Activated CD4-positive, alpha-beta T cell treated with anti-CD3 and anti-CD28 coated beads for 36 hours (primary cell): ENCODE results near the gene GLT8D2. TPM values are rescaled to one million over a fixed set of nuclear protein-coding genes. Genes with fewer than 3 reads are reported as not detected.

Source experiments
- ATAC-seq: fragments of 200-7000 bp; cut with Tn5 transposase; one replicate; pipeline ENCODE4 v1.10.0; 2021; ENCODE audit warnings: mild to moderate bottlenecking, moderate library complexity
- CTCF ChIA-PET: fragments of 350-600 bp; sonication (Branson Sonifier 250); formaldehyde crosslinking; loops from one replicate; lab custom pipeline; 2021; ENCODE audit warnings: antibody characterized with exemption; lab: Charles Lee
- POLR2A ChIA-PET: fragments of 350-600 bp; sonication (Branson Sonifier 250); formaldehyde crosslinking; loops from one replicate; lab custom pipeline; 2021; ENCODE audit warnings: antibody characterized with exemption, inconsistent platforms; lab: Charles Lee
- DNase-seq: peaks from one replicate; pipeline ENCODE4 v3.0.0-alpha.2; 2020
- H3K27ac Mint-ChIP-seq: one replicate; pipeline ENCODE4 v1.8.0; 2021; ENCODE audit warnings: mixed read lengths
- H3K27me3 Mint-ChIP-seq: one replicate; pipeline ENCODE4 v1.8.0; 2021; ENCODE audit warnings: mixed read lengths
- H3K36me3 Mint-ChIP-seq: one replicate; pipeline ENCODE4 v1.8.0; 2021; ENCODE audit warnings: low read depth, mixed read lengths
- H3K4me1 Mint-ChIP-seq: one replicate; pipeline ENCODE4 v1.8.0; 2021; ENCODE audit warnings: mixed read lengths
- H3K4me3 Mint-ChIP-seq: one replicate; pipeline ENCODE4 v1.8.0; 2021; ENCODE audit warnings: mild to moderate bottlenecking, moderate library complexity, mixed read lengths
- H3K9me3 Mint-ChIP-seq: one replicate; pipeline ENCODE4 v1.8.0; 2021; ENCODE audit warnings: low read depth, mixed read lengths
- intact Hi-C, 2 experiments: fragments of 100-400 bp; cut with DNase I in 1 of 2; cut with micrococcal nuclease in 1 of 2; formaldehyde crosslinking; loops; one replicate each; pipeline versions ENCODE4 v1.14.2 to v1.15.1; 2022 to 2024; cut with DNase I, micrococcal nuclease
- total RNA-seq, 2 experiments: library from RNA; stranded (reverse); gene quantifications; one replicate each; pipeline ENCODE4 v1.2.3, GENCODE V29; 2021

Gene GLT8D2
- total RNA-seq = under 1 TPM in 1 of 2 experiments, not detected in 1; 0.23 TPM

GRCh38 chr12:104049903-104050356 is at the start of gene GLT8D2:
GLT8D2 (minus strand) TSS chr12:104050187; CDS start chr12:104019648, 30,539 bp downstream.
- Mint-ChIP-seq H3K27me3 (peaks cover 26% of the 10 kb centered on the region), H3K27ac (peak within 1 kb of the TSS; percentile 33), H3K4me1 (peaks cover 8% of the 10 kb centered on the region), H3K9me3 (no peaks in the 10 kb centered on the region), H3K36me3 (no peaks in the 10 kb centered on the region), H3K4me3 (peak within 1 kb of the TSS; percentile 44)
- POLR2A ChIA-PET = no interaction called here
- CTCF ChIA-PET = interaction anchor here (1.3 kb wide), 1 partner anchor 59 kb away, joined by 3 read pairs; no protein-coding TSS in a partner anchor
- intact Hi-C loops = no loop called here
- DNase-seq (peak; percentile 23), ATAC-seq (peak; percentile 47)

- H3K4me3 Mint-ChIP-seq = no peak overlapping the region
- H3K36me3 Mint-ChIP-seq = peaks cover 22% of the 10 kb centered on the region
- H3K27me3 Mint-ChIP-seq = no peaks in the 10 kb centered on the region
- H3K9me3 Mint-ChIP-seq = no peaks in the 10 kb centered on the region
- ATAC-seq (no peak), DNase-seq (no peak)
- ChIA-PET POLR2A (no interaction called here), CTCF (interaction anchor here (0.5 to 3.5 kb wide), 7 partner anchors 10 to 221 kb away, joined by 3 to 21 read pairs (median 3); a partner anchor contains a TSS)
- H3K4me1 Mint-ChIP-seq = peaks cover 4% of the 10 kb centered on the region
- H3K27ac Mint-ChIP-seq = no peak overlapping the region
- intact Hi-C loops = no loop called here
Measured at GRCh38 chr12:104097954-104098353, 48.0 kb upstream of the GLT8D2 start.

GRCh38 chr12:104095289-104095688 is 45.3 kb upstream of the GLT8D2 start:
- Mint-ChIP-seq H3K27ac (no peak overlapping the region), H3K27me3 (no peaks in the 10 kb centered on the region), H3K4me3 (no peak overlapping the region), H3K9me3 (no peaks in the 10 kb centered on the region), H3K4me1 (peaks cover 4% of the 10 kb centered on the region), H3K36me3 (peaks cover 21% of the 10 kb centered on the region)
- DNase-seq (no peak), ATAC-seq (peak; percentile 39)
- ChIA-PET POLR2A (no interaction called here), CTCF (interaction anchor here (3.5 kb wide), 1 partner anchor 13 kb away, joined by 21 read pairs; no protein-coding TSS in a partner anchor)
- intact Hi-C loops = loop anchor here in 1 of 2 experiments (1.0 kb wide), 1 partner anchor 11 kb away; no protein-coding TSS in a partner anchor

- H3K27me3 Mint-ChIP-seq = no peaks in the 10 kb centered on the region
- no peak for DNase-seq
- intact Hi-C loops = no loop called here
- CTCF ChIA-PET = interaction anchor here (0.7 to 1.0 kb wide), 2 partner anchors 10 to 35 kb away, joined by 3 read pairs; no protein-coding TSS in a partner anchor
- POLR2A ChIA-PET = no interaction called here
- ATAC-seq = no peak
- no peaks in the 10 kb centered on the region for H3K9me3 Mint-ChIP-seq
- peaks cover 4% of the 10 kb centered on the region for H3K4me1 Mint-ChIP-seq
- no peak overlapping the region for H3K27ac Mint-ChIP-seq
- H3K4me3 Mint-ChIP-seq = no peak overlapping the region
- peaks cover 28% of the 10 kb centered on the region for H3K36me3 Mint-ChIP-seq
Measured at GRCh38 chr12:104094284-104094683, 44.3 kb upstream of the GLT8D2 start.

GRCh38 chr12:104091136-104091535 is 41.1 kb upstream of the GLT8D2 start:
- Mint-ChIP-seq H3K4me3 (no peak overlapping the region), H3K9me3 (no peaks in the 10 kb centered on the region), H3K27me3 (no peaks in the 10 kb centered on the region), H3K36me3 (peaks cover 29% of the 10 kb centered on the region), H3K4me1 (peaks cover 4% of the 10 kb centered on the region), H3K27ac (no peak overlapping the region)
- POLR2A ChIA-PET = no interaction called here
- DNase-seq = no peak
- CTCF ChIA-PET = interaction anchor here (0.5 to 2.1 kb wide), 5 partner anchors 18 to 247 kb away, joined by 3 to 12 read pairs (median 3); partner anchors contain the start of gene HCFC2
- no peak for ATAC-seq
- intact Hi-C loops = no loop called here

GRCh38 chr12:104090685-104091084 is 40.7 kb upstream of the GLT8D2 start:
- POLR2A ChIA-PET = no interaction called here
- ATAC-seq (no peak), DNase-seq (no peak)
- CTCF ChIA-PET = interaction anchor here (0.5 to 2.1 kb wide), 4 partner anchors 19 to 38 kb away, joined by 3 to 12 read pairs (median 4); partner anchors contain the start of gene HCFC2
- peaks cover 4% of the 10 kb centered on the region for H3K4me1 Mint-ChIP-seq
- no peaks in the 10 kb centered on the region for H3K9me3 Mint-ChIP-seq
- H3K36me3 Mint-ChIP-seq = peaks cover 31% of the 10 kb centered on the region
- no peak overlapping the region for H3K4me3 Mint-ChIP-seq
- H3K27ac Mint-ChIP-seq = no peak overlapping the region
- intact Hi-C loops = no loop called here
- no peaks in the 10 kb centered on the region for H3K27me3 Mint-ChIP-seq

- ATAC-seq (peak; percentile 94), DNase-seq (peak; percentile 74)
- ChIA-PET CTCF (interaction anchor here (0.9 to 3.8 kb wide), 4 partner anchors 10 to 23 kb away, joined by 3 to 18 read pairs (median 4); no protein-coding TSS in a partner anchor), POLR2A (interaction anchor here (0.6 to 1.5 kb wide), 2 partner anchors 20 to 159 kb away, joined by 3 to 8 read pairs; partner anchors contain the start of gene HCFC2)
- Mint-ChIP-seq H3K27ac (peak overlapping the region; percentile 14), H3K4me1 (peaks cover 17% of the 10 kb centered on the region), H3K36me3 (peaks cover 34% of the 10 kb centered on the region), H3K27me3 (no peaks in the 10 kb centered on the region), H3K9me3 (no peaks in the 10 kb centered on the region), H3K4me3 (no peak overlapping the region)
- intact Hi-C loops = loop anchor here in 1 of 2 experiments (1.0 kb wide), 4 partner anchors 11 to 159 kb away; partner anchors contain the start of genes HCFC2 and HSP90B1
Measured at GRCh38 chr12:104083769-104084475, 33.9 kb upstream of the GLT8D2 start.

- intact Hi-C loops = no loop called here
- ATAC-seq = no peak
- no peak overlapping the region for H3K27ac Mint-ChIP-seq
- peaks cover 17% of the 10 kb centered on the region for H3K4me1 Mint-ChIP-seq
- no peaks in the 10 kb centered on the region for H3K27me3 Mint-ChIP-seq
- no peaks in the 10 kb centered on the region for H3K9me3 Mint-ChIP-seq
- DNase-seq = no peak
- no peak overlapping the region for H3K4me3 Mint-ChIP-seq
- ChIA-PET CTCF (interaction anchor here (1.6 kb wide), 1 partner anchor 29 kb away, joined by 3 read pairs; no protein-coding TSS in a partner anchor), POLR2A (no interaction called here)
- H3K36me3 Mint-ChIP-seq = peaks cover 24% of the 10 kb centered on the region
Measured at GRCh38 chr12:104080764-104081163, 30.8 kb upstream of the GLT8D2 start.

- no peak for DNase-seq
- ATAC-seq = no peak
- Mint-ChIP-seq H3K4me3 (no peak overlapping the region), H3K27ac (no peak overlapping the region), H3K27me3 (no peaks in the 10 kb centered on the region), H3K36me3 (peaks cover 15% of the 10 kb centered on the region), H3K4me1 (peaks cover 8% of the 10 kb centered on the region), H3K9me3 (no peaks in the 10 kb centered on the region)
- CTCF ChIA-PET = interaction anchor here (0.5 to 1.4 kb wide), 7 partner anchors 11 to 1027 kb away, joined by 3 to 5 read pairs (median 3); no protein-coding TSS in a partner anchor
- POLR2A ChIA-PET = no interaction called here
- intact Hi-C loops = no loop called here
Measured at GRCh38 chr12:104079024-104079423, 29.0 kb upstream of the GLT8D2 start.

- Mint-ChIP-seq H3K27me3 (no peaks in the 10 kb centered on the region), H3K9me3 (no peaks in the 10 kb centered on the region), H3K4me1 (no peaks in the 10 kb centered on the region), H3K4me3 (no peak overlapping the region), H3K36me3 (peaks cover 11% of the 10 kb centered on the region), H3K27ac (no peak overlapping the region)
- intact Hi-C loops = no loop called here
- ChIA-PET POLR2A (no interaction called here), CTCF (interaction anchor here (1.1 to 1.6 kb wide), 2 partner anchors 10 to 35 kb away, joined by 4 read pairs; no protein-coding TSS in a partner anchor)
- DNase-seq (no peak), ATAC-seq (no peak)
Measured at GRCh38 chr12:104073699-104074098, 23.7 kb upstream of the GLT8D2 start.

GRCh38 chr12:104072099-104072498 is 22.1 kb upstream of the GLT8D2 start:
- Mint-ChIP-seq H3K4me3 (no peak overlapping the region), H3K27ac (no peak overlapping the region), H3K36me3 (peaks cover 17% of the 10 kb centered on the region), H3K4me1 (peaks cover 6% of the 10 kb centered on the region), H3K9me3 (no peaks in the 10 kb centered on the region), H3K27me3 (no peaks in the 10 kb centered on the region)
- POLR2A ChIA-PET = no interaction called here
- no peak for DNase-seq
- CTCF ChIA-PET = no interaction called here
- intact Hi-C loops = no loop called here
- ATAC-seq = no peak
